K562 (cell line): ENCODE results near the gene SLC38A1. TPM values are rescaled to one million over a fixed set of nuclear protein-coding genes. Genes with fewer than 3 reads are reported as not detected.

Experiments
- ADNP ChIP-seq: fragments of 200-800 bp; sonication (Bioruptor generic); IDR thresholded peaks from 2 replicates; pipeline ENCODE4 v1.6.1; 2016; ENCODE audit warnings: missing genetic modification characterization, missing compliant biosample characterization
- ARID2 ChIP-seq: fragments of 450-650 bp; IDR thresholded peaks from 2 replicates; pipeline ENCODE4 v1.6.1; 2017; ENCODE audit warnings: antibody characterized with exemption, mild to moderate bottlenecking
- BRF1 ChIP-seq: IDR thresholded peaks from 3 replicates; pipeline ENCODE4 v1.6.1; 2011; ENCODE audit warnings: borderline replicate concordance, mild to moderate bottlenecking; ENCODE audit not compliant: insufficient read length; ENCODE audit errors: extremely low read depth
- CC2D1A ChIP-seq: fragments of 450-650 bp; IDR thresholded peaks from 2 replicates; pipeline ENCODE4 v1.6.1; 2017; ENCODE audit warnings: mild to moderate bottlenecking
- E2F5 ChIP-seq: sonication (generic); formaldehyde crosslinking; IDR thresholded peaks from 2 replicates; pipeline ENCODE4 v1.8.0; 2022; ENCODE audit warnings: mild to moderate bottlenecking, missing genetic modification reagents
- EZH2 ChIP-seq: IDR thresholded peaks from 2 replicates; pipeline ENCODE4 v1.6.1; 2012; ENCODE audit warnings: low read depth, mild to moderate bottlenecking, inconsistent platforms, low read length, borderline replicate concordance
- FOXA3 ChIP-seq, 2 experiments: fragments of 450-650 bp in 1 of 2; sonication (generic) in 1 of 2; formaldehyde crosslinking; IDR thresholded peaks in 1 of 2; conservative IDR thresholded peaks in 1 of 2; 2 replicates each; pipeline versions ENCODE4 v1.4.0 to v1.8.0; 2020 to 2022; ENCODE audit warnings: mild to moderate bottlenecking in 2 of 2, missing genetic modification reagents in 1 of 2
- FOXJ2 ChIP-seq: fragments of 200-800 bp; sonication (Bioruptor generic); IDR thresholded peaks from 2 replicates; pipeline ENCODE4 v1.6.1; 2016; ENCODE audit warnings: missing genetic modification characterization, missing compliant biosample characterization
- GTF2A2 ChIP-seq: IDR thresholded peaks from 2 replicates; pipeline ENCODE4 v1.6.1; 2016; ENCODE audit warnings: mild to moderate bottlenecking, missing genetic modification characterization, missing compliant biosample characterization
- HNRNPLL ChIP-seq: fragments of 200-400 bp; formaldehyde crosslinking; IDR thresholded peaks from 2 replicates; pipeline ENCODE4 v1.6.1; 2017; ENCODE audit warnings: low read length, low read depth, mild to moderate bottlenecking; ENCODE audit not compliant: poor library complexity, severe bottlenecking
- NFE2L1 ChIP-seq: fragments of 450-650 bp; IDR thresholded peaks from 2 replicates; pipeline ENCODE4 v1.6.1; 2016; ENCODE audit warnings: missing genetic modification characterization, low read depth, mild to moderate bottlenecking, missing compliant biosample characterization, moderate library complexity, borderline replicate concordance
- NR1H2 ChIP-seq: sonication (generic); formaldehyde crosslinking; IDR thresholded peaks from 2 replicates; pipeline ENCODE4 v1.4.0; 2020; ENCODE audit warnings: mild to moderate bottlenecking, missing genetic modification reagents
- NUFIP1 ChIP-seq: fragments of 450-650 bp; IDR thresholded peaks from 2 replicates; pipeline ENCODE4 v1.6.1; 2018; ENCODE audit not compliant: partially characterized antibody
- RNF2 ChIP-seq: sonication (generic); IDR thresholded peaks from 2 replicates; pipeline ENCODE4 v1.6.1; 2016
- SMAD2 ChIP-seq: fragments of 150-350 bp; IDR thresholded peaks from 2 replicates; pipeline ENCODE4 v1.6.1; 2014; ENCODE audit warnings: low read depth, mild to moderate bottlenecking, low read length
- SMARCC2 ChIP-seq: fragments of 450-650 bp; IDR thresholded peaks from 2 replicates; pipeline ENCODE4 v1.6.1; 2017; ENCODE audit warnings: antibody characterized with exemption, moderate library complexity, mild to moderate bottlenecking, low read depth
- TAF15 ChIP-seq: fragments of 200-400 bp; formaldehyde crosslinking; IDR thresholded peaks from 2 replicates; pipeline ENCODE4 v1.6.1; 2017; ENCODE audit warnings: mild to moderate bottlenecking, low read depth, low read length, moderate library complexity
- ZBTB40 ChIP-seq, 2 experiments: fragments of 450-650 bp in 1 of 2; sonication (generic) in 1 of 2; formaldehyde crosslinking in 1 of 2; IDR thresholded peaks; 2 replicates each; pipeline versions ENCODE4 v1.7.1 to v1.9.0; 2016 to 2022; ENCODE audit warnings: inconsistent platforms in 1 of 2, mild to moderate bottlenecking in 1 of 2, missing genetic modification reagents in 1 of 2
- ZNF124 ChIP-seq: sonication (generic); formaldehyde crosslinking; IDR thresholded peaks from 2 replicates; pipeline ENCODE4 v1.8.1; 2022; ENCODE audit warnings: missing genetic modification reagents
- ZNF197 ChIP-seq: fragments of 200-800 bp; sonication (Bioruptor generic); IDR thresholded peaks from 2 replicates; pipeline ENCODE4 v1.6.1; 2016; ENCODE audit warnings: low read depth, missing genetic modification characterization, missing compliant biosample characterization
- ZNF778 ChIP-seq: fragments of 450-650 bp; formaldehyde crosslinking; IDR thresholded peaks from 2 replicates; pipeline ENCODE4 v1.4.0; 2020; ENCODE audit warnings: mild to moderate bottlenecking, moderate library complexity
- polyA plus RNA-seq, 8 experiments: library from polyadenylated mRNA; depleted of rRNA in 4 of 8; stranded (reverse) in 5 of 8; unstranded in 3 of 8; fragments of >200 nt; fragmentation: Nextera tagmentation in 2 of 8; fragmentation: Illumina TruSeq in 1 of 8; extraction: Ambion mirVana in 2 of 8; extraction: Trizol in 1 of 8; gene quantifications; 2 replicates each; pipeline versions ENCODE4 v1.2.1 to v1.2.3, GENCODE V29; 2011 to 2014; ENCODE audit warnings: inconsistent platforms in 1 of 8, missing spikeins in 1 of 8
- total RNA-seq, 7 experiments: library from RNA; depleted of rRNA in 6 of 7; stranded (reverse); fragments of >200 nt in 6 of 7; fragmentation: Illumina TruSeq in 2 of 7; extraction: Trizol in 2 of 7; gene quantifications; 2 replicates each; pipeline versions ENCODE4 v1.2.1 to v1.2.3, GENCODE V29; 2011 to 2021; ENCODE audit warnings: low replicate concordance in 1 of 7

Gene SLC38A1
- total and polyA plus RNA-seq, 9 of the 15 experiments (the other 6 are each of a cell fraction or from before 2014, with no cell fraction given), result 51.9 to 112 (median 75.0) TPM

GRCh38 chr12:46223047-46223446 lies 45.8 kb downstream of the SLC38A1 start (continued):
- TF ChIP-seq FOXA3 (CRISPR knock-in tag; conservative IDR thresholded peaks at IDR 0.05 in 1 of 2, IDR thresholded peaks at IDR 0.05 in 1 of 2), result no peak
- no peak for TF ChIP-seq ZNF124 (CRISPR knock-in tag)
- no peak for TF ChIP-seq ZNF197 (CRISPR knock-in tag)
- TF ChIP-seq EZH2, result no peak
- TF ChIP-seq ZBTB40 (IDR thresholded peaks at IDR 0.05), result peak; percentile 58
- no peak for TF ChIP-seq ZBTB40 (CRISPR knock-in tag; IDR thresholded peaks at IDR 0.05)
- TF ChIP-seq HNRNPLL, result no peak
- no peak for TF ChIP-seq CC2D1A
- TF ChIP-seq BRF1, result no peak
- TF ChIP-seq NR1H2 (CRISPR knock-in tag), result no peak
- no peak for TF ChIP-seq E2F5 (CRISPR knock-in tag)
- no peak for TF ChIP-seq ZNF778 (CRISPR knock-in tag)
- TF ChIP-seq FOXJ2, result no peak
- no peak for TF ChIP-seq SMAD2
- no peak for TF ChIP-seq SMARCC2
- no peak for TF ChIP-seq TAF15
- no peak for TF ChIP-seq NFE2L1
- TF ChIP-seq ADNP (tag), result peak; percentile 90
- no peak for TF ChIP-seq NUFIP1
- no peak for TF ChIP-seq GTF2A2 (tag)
- TF ChIP-seq ARID2, result no peak
- no peak for TF ChIP-seq RNF2
